Stomach (tissue), 9 donors: ENCODE measurements around the gene ARL16. TPM values are rescaled to one million over a fixed set of nuclear protein-coding genes. Genes with fewer than 3 reads are reported as not detected.

Experiments used
- DNase-seq, 2 donors: peaks; one replicate each; pipeline versions ENCODE4 v3.0.0 to v3.0.0-alpha.2; 2013 to 2019
- H3K27ac ChIP-seq, 5 donors: fragments of 200-600 bp in 4 of 5; sonication (generic) in 4 of 5; one replicate each; pipeline ENCODE4 v1.5.1; 2013 to 2019; ENCODE audit warnings: mild to moderate bottlenecking in 1 of 5, moderate library complexity in 1 of 5
- H3K27me3 ChIP-seq, 3 donors: fragments of 200-600 bp; sonication (generic); one replicate each; pipeline ENCODE4 v1.5.1; 2017 to 2019; ENCODE audit warnings: mixed run types in 1 of 3
- H3K36me3 ChIP-seq, 4 donors: fragments of 200-600 bp; sonication (generic); 1 replicate in 3 of 4; 2 replicates in 1 of 4; pipeline ENCODE4 v1.5.1; 2016 to 2019
- H3K4me1 ChIP-seq, 4 donors: fragments of 200-600 bp; sonication (generic); one replicate each; pipeline ENCODE4 v1.5.1; 2016 to 2019
- H3K4me3 ChIP-seq, 4 donors: fragments of 200-600 bp; sonication (generic) in 3 of 4; one replicate each; pipeline ENCODE4 v1.5.1; 2016 to 2019; ENCODE audit warnings: mild to moderate bottlenecking in 1 of 4
- H3K9me3 ChIP-seq, 4 donors: fragments of 200-600 bp; sonication (generic); one replicate each; pipeline ENCODE4 v1.5.1; 2016 to 2019
- EP300 ChIP-seq: sonication (generic); formaldehyde crosslinking; IDR thresholded peaks from one replicate; pipeline ENCODE4 v1.6.1; 2017; ENCODE audit warnings: antibody characterized with exemption
- POLR2A ChIP-seq, 4 donors: fragments of 450-650 bp; IDR thresholded peaks; one replicate each; pipeline ENCODE4 v1.6.1; 2016; ENCODE audit warnings: antibody characterized with exemption in 4 of 4, control low read depth in 2 of 4, mild to moderate bottlenecking in 1 of 4, moderate library complexity in 1 of 4
- POLR2AphosphoS5 ChIP-seq, 3 donors: sonication (generic); formaldehyde crosslinking; IDR thresholded peaks; one replicate each; pipeline ENCODE4 v1.6.1; 2016; ENCODE audit warnings: antibody characterized with exemption in 3 of 3
- WGBS, 5 donors: extraction: QIAGEN DNeasy Blood & Tissue Kit in 3 of 5; methylation state at CpG; one replicate each; pipeline versions ENCODE4 v1.1.5 to v1.1.7; 2013 to 2018; 5-methylcytosine and 5-hydroxymethylcytosine counted together
- intact Hi-C: fragments of 100-400 bp; cut with DNase I; formaldehyde crosslinking; loops from one replicate; pipeline ENCODE4 v1.15.1; 2023; ENCODE audit warnings: low total_unique reads
- polyA plus RNA-seq, 3 donors: library from polyadenylated mRNA; stranded (reverse); fragments of 200-250 nt; gene quantifications; one replicate each; pipeline ENCODE4 v1.2.3, GENCODE V29; 2013
- total RNA-seq, 5 donors: library from RNA; depleted of rRNA; stranded (reverse); fragments of >200 nt; gene quantifications; one replicate each; pipeline versions ENCODE4 v1.1.0 to v1.2.3, GENCODE V29; 2014 to 2016
- TF ChIP-seq, protein P1 (sequence below), 7 experiments: fragments of 450-650 bp in 4 of 7; fragments of 200-600 bp in 3 of 7; sonication (generic) in 3 of 7; IDR thresholded peaks; one replicate each; pipeline ENCODE4 v1.5.1; 2016 to 2019; ENCODE audit warnings: antibody characterized with exemption in 7 of 7, control low read depth in 2 of 7, mild to moderate bottlenecking in 1 of 7
- donor health status: healthy with polysubstance abuse.
- donor health status: Bipolar disorder and iron deficiency.
- donor health status: healthy.

ARL16 gene
- total and polyA plus RNA-seq, 8 donors: 8.1 to 109 (median 39.8) TPM

DNA sequence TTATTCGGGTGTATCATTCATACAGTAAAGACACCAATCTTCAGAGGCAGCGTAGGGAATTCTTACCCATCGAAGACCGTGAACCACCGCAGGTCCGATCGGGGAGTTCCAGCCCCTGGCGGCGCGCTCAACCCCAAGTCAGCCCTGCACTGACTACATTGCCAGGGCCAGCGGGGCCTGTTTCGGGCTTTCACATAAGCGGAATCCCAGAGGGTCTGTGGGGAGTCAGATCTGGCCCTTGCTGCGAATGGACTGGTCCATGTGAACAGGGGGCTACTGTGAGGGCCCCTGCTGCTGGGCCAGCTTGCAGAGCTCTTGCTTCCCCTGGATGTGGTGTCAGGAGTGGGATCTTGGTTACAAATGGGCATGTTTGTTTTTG, 34.9 kb downstream of the ARL16 start:
- peaks cover 27 to 71% (median 41%) of the 10 kb centered on the region in 3 donors for H3K27me3 ChIP-seq
- H3K4me3 ChIP-seq: no peak overlapping the region
- H3K27ac ChIP-seq: no peak overlapping the region
- intact Hi-C loops: no loop called here
- peaks cover 0 to 10% (median 5%) of the 10 kb centered on the region in 4 donors for H3K4me1 ChIP-seq
- H3K36me3 ChIP-seq: peaks cover 0 to 5% (median 0%) of the 10 kb centered on the region in 4 donors
- no peak for DNase-seq
- H3K9me3 ChIP-seq: peaks cover 0 to 11% (median 9%) of the 10 kb centered on the region in 4 donors
- WGBS, 5 donors: 51 to 84% (median 64%) methylated on average over 13 to 14 of the region's 14 CpGs
- TF ChIP-seq, protein P1, sequence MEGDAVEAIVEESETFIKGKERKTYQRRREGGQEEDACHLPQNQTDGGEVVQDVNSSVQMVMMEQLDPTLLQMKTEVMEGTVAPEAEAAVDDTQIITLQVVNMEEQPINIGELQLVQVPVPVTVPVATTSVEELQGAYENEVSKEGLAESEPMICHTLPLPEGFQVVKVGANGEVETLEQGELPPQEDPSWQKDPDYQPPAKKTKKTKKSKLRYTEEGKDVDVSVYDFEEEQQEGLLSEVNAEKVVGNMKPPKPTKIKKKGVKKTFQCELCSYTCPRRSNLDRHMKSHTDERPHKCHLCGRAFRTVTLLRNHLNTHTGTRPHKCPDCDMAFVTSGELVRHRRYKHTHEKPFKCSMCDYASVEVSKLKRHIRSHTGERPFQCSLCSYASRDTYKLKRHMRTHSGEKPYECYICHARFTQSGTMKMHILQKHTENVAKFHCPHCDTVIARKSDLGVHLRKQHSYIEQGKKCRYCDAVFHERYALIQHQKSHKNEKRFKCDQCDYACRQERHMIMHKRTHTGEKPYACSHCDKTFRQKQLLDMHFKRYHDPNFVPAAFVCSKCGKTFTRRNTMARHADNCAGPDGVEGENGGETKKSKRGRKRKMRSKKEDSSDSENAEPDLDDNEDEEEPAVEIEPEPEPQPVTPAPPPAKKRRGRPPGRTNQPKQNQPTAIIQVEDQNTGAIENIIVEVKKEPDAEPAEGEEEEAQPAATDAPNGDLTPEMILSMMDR (IDR thresholded peaks at IDR 0.05): no peak
- TF ChIP-seq EP300: no peak
- no peak for TF ChIP-seq POLR2A (IDR thresholded peaks at IDR 0.05)
- no peak for TF ChIP-seq POLR2AphosphoS5 (IDR thresholded peaks at IDR 0.05)

DNA sequence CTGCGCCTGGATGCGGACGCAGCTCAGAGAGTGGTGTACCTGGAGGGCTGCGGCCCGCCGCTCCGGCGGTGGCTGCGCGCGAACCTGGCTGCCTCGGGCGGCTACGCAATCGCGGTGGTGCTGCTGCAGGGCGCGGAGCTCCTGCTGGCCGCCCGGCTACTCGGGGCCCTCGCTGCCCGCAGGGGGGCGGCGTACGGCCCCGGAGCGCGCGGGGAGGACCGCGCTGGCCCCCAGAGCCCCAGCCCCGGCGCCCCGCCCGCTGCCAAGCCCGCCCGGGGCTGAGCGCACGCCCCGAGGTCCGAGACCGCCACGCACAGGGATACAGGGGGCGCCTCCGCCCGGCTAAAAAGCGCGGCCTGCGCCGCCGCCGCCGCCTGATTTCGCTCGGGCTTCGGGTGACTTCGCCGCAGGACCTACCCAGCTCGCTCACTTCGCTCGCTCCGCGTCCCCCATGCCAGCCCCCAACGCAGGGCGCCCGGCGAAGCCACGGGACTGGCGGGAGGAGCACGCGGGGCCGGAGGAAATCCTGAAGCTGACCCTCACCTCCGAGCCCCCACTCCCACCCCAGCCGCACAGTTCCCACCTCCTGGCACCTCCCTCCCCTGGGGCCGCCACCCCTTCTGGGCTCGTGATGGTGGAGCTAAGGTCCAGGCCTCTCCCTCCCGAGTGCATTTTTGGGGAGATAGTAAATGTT, 35.4 kb downstream of the ARL16 start:
- H3K27me3 ChIP-seq: peaks cover 22 to 65% (median 41%) of the 10 kb centered on the region in 3 donors
- H3K9me3 ChIP-seq: peaks cover 0 to 11% (median 9%) of the 10 kb centered on the region in 4 donors
- TF ChIP-seq POLR2A (IDR thresholded peaks at IDR 0.05) (no peak), POLR2AphosphoS5 (IDR thresholded peaks at IDR 0.05) (no peak), EP300 (no peak)
- TF ChIP-seq, protein P1 (IDR thresholded peaks at IDR 0.05): no peak
- intact Hi-C loops: no loop called here
- no peak overlapping the region for H3K27ac ChIP-seq
- H3K4me3 ChIP-seq: no peak overlapping the region
- DNase-seq: no peak
- peaks cover 0 to 10% (median 5%) of the 10 kb centered on the region in 4 donors for H3K4me1 ChIP-seq
- H3K36me3 ChIP-seq: peaks cover 0 to 5% (median 0%) of the 10 kb centered on the region in 4 donors
- WGBS, 5 donors: 6 to 11% (median 7%) methylated on average over 22 to 78 of the region's 78 CpGs

DNA sequence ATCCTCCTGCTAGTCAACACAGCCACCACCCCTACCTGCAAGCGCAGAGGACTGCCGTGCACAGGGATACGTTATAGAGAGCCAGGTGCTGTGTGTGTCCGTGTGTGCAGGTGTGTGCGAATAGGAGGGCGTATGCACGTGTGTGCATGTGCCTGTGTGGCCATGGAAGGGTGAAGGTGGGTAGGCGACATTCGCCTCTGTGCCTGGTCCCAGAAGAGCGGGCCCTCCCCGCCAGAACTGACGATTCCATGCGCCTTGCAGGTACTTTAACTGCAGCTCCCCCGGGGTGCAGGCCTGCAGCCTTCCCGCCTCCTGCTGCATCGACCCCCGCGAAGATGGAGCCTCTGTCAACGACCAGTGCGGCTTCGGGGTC, 36.0 kb downstream of the ARL16 start:
- H3K27me3 ChIP-seq: peaks cover 21 to 60% (median 41%) of the 10 kb centered on the region in 3 donors
- peaks cover 0 to 11% (median 9%) of the 10 kb centered on the region in 4 donors for H3K9me3 ChIP-seq
- intact Hi-C loops: no loop called here
- H3K4me1 ChIP-seq: peaks cover 0 to 10% (median 5%) of the 10 kb centered on the region in 4 donors
- H3K27ac ChIP-seq: no peak overlapping the region
- no peak for DNase-seq
- WGBS, 5 donors: 17 to 47% (median 26%) methylated on average over 8 to 21 of the region's 21 CpGs
- no peak overlapping the region for H3K4me3 ChIP-seq
- peaks cover 0 to 5% (median 0%) of the 10 kb centered on the region in 4 donors for H3K36me3 ChIP-seq
- TF ChIP-seq POLR2AphosphoS5 (IDR thresholded peaks at IDR 0.05) (no peak), EP300 (no peak)
- TF ChIP-seq, protein P1 (IDR thresholded peaks at IDR 0.05): no peak

DNA sequence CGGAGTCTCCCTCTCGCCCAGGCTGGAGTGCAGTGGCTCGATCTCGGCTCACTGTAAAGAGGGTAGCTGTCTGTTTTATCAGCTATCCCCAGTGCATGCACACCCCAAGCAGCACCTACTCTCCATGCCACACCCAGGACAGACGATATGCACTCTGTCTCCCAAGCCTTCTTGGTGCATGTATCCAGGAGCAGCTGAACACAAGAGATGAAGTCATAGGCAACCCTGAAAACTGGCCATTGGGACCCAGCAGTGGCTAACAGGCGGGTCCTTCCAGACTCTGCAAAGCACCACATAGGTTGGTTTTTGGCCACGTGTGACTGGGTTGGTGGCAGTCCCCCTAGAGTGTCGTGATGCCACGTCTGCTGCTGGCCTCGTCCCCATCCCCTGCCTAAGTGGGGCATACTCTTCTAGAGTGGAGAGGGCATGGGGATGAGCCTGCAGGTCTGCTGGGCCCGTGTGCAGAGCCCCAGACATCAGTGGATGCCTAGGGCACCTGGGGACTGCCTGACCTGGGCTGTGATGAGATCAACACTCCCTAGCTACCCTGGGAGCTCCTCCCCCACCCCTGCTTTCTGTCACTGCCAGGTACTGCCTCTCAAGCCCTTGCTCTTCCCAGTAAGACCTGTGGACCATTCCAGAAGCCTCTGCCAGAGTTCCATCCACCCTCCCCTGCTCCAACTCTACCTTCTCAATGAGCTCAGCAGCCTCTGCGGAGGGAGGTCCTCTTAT, 36.6 kb downstream of the ARL16 start:
- no peak overlapping the region for H3K27ac ChIP-seq
- 50 to 70% (median 62%) methylated on average over 7 to 12 of the region's 12 CpGs for WGBS, 5 donors
- H3K27me3 ChIP-seq: peaks cover 21 to 55% (median 41%) of the 10 kb centered on the region in 3 donors
- TF ChIP-seq EP300 (no peak), POLR2AphosphoS5 (IDR thresholded peaks at IDR 0.05) (no peak), POLR2A (IDR thresholded peaks at IDR 0.05) (no peak)
- TF ChIP-seq, protein P1 (IDR thresholded peaks at IDR 0.05): no peak
- H3K9me3 ChIP-seq: peaks cover 0 to 11% (median 9%) of the 10 kb centered on the region in 4 donors
- no peak for DNase-seq
- H3K4me3 ChIP-seq: no peak overlapping the region
- peaks cover 0 to 5% (median 0%) of the 10 kb centered on the region in 4 donors for H3K36me3 ChIP-seq
- intact Hi-C loops: no loop called here
- H3K4me1 ChIP-seq: peaks cover 0 to 10% (median 5%) of the 10 kb centered on the region in 4 donors
